SK-N-SH treated with all-trans-retinoic acid at 6 μM for 48 hours (cell line): ENCODE measurements around the gene YAF2.
"Not testable (repeated sequence)": the region's sequence is repeated elsewhere in the genome, so short reads cannot be mapped to it uniquely, and the experiment has no call there.

Experiments
- ATAC-seq: fragments of 200-7000 bp; cut with Tn5 transposase; 3 replicates; pipeline ENCODE4 v1.9.1; 2020; ENCODE audit warnings: mild to moderate bottlenecking, moderate library complexity
- ARNTL ChIP-seq: fragments of 450-650 bp; formaldehyde crosslinking; IDR thresholded peaks from 2 replicates; pipeline ENCODE4 v1.5.0; 2020; ENCODE audit warnings: low read depth, mild to moderate bottlenecking, moderate library complexity, borderline replicate concordance
- BACH2 ChIP-seq: fragments of 250-450 bp; sonication (Bioruptor Pico); IDR thresholded peaks from 2 replicates; pipeline ENCODE4 v1.9.0; 2021; ENCODE audit warnings: mild to moderate bottlenecking, borderline replicate concordance
- CSDC2 ChIP-seq: fragments of 250-450 bp; sonication (Bioruptor Pico); IDR thresholded peaks from 2 replicates; pipeline ENCODE4 v1.5.0; 2020; ENCODE audit warnings: mild to moderate bottlenecking, moderate library complexity
- ESRRG ChIP-seq: fragments of 250-450 bp; sonication (Bioruptor Pico); IDR thresholded peaks from 2 replicates; pipeline ENCODE4 v1.6.1; 2021; ENCODE audit warnings: mild to moderate bottlenecking
- GLIS3 ChIP-seq: fragments of 250-450 bp; sonication (Bioruptor Pico); IDR thresholded peaks from 2 replicates; pipeline ENCODE4 v1.5.0; 2020; ENCODE audit warnings: mild to moderate bottlenecking, moderate library complexity
- ISL1 ChIP-seq: fragments of 250-450 bp; sonication (Bioruptor Pico); IDR thresholded peaks from 2 replicates; pipeline ENCODE4 v2.1.2; 2022; ENCODE audit warnings: mild to moderate bottlenecking, moderate library complexity
- OSR1 ChIP-seq: fragments of 250-450 bp; sonication (Bioruptor Pico); IDR thresholded peaks from 2 replicates; pipeline ENCODE4 v1.8.0; 2022; ENCODE audit warnings: moderate library complexity, mild to moderate bottlenecking, inconsistent platforms
- PATZ1 ChIP-seq: fragments of 250-450 bp; sonication (Bioruptor Pico); IDR thresholded peaks from 2 replicates; pipeline ENCODE4 v1.8.0; 2020; ENCODE audit warnings: mild to moderate bottlenecking, moderate library complexity, borderline replicate concordance
- PPARA ChIP-seq: fragments of 250-450 bp; sonication (Bioruptor Pico); IDR thresholded peaks from 2 replicates; pipeline ENCODE4 v1.5.0; 2020; ENCODE audit warnings: mild to moderate bottlenecking, borderline replicate concordance
- RARB ChIP-seq: fragments of 250-450 bp; sonication (Bioruptor Pico); IDR thresholded peaks from 2 replicates; pipeline ENCODE4 v1.8.0; 2021; ENCODE audit warnings: mild to moderate bottlenecking, moderate library complexity
- TCF4 ChIP-seq: fragments of 250-450 bp; sonication (Bioruptor Pico); IDR thresholded peaks from 2 replicates; pipeline ENCODE4 v1.8.0; 2021; ENCODE audit warnings: mild to moderate bottlenecking, moderate library complexity, borderline replicate concordance
- TOX ChIP-seq: fragments of 250-450 bp; sonication (Bioruptor Pico); IDR thresholded peaks from 2 replicates; pipeline ENCODE4 v1.8.0; 2021; ENCODE audit warnings: mild to moderate bottlenecking, moderate library complexity, borderline replicate concordance
- TSHZ2 ChIP-seq: fragments of 250-450 bp; sonication (Bioruptor Pico); IDR thresholded peaks from 2 replicates; pipeline ENCODE4 v1.5.0; 2020; ENCODE audit warnings: mild to moderate bottlenecking, moderate library complexity
- ZFP3 ChIP-seq: fragments of 250-450 bp; sonication (Bioruptor Pico); IDR thresholded peaks from 2 replicates; pipeline ENCODE4 v1.5.0; 2020; ENCODE audit warnings: mild to moderate bottlenecking, moderate library complexity
- ZFP30 ChIP-seq: fragments of 450-650 bp; formaldehyde crosslinking; IDR thresholded peaks from 2 replicates; pipeline ENCODE4 v1.5.0; 2022; ENCODE audit warnings: mild to moderate bottlenecking, moderate library complexity
- ZNF565 ChIP-seq: fragments of 450-650 bp; formaldehyde crosslinking; conservative IDR thresholded peaks from 2 replicates; pipeline ENCODE4 v1.5.0; 2020; ENCODE audit warnings: low read depth, mild to moderate bottlenecking, moderate library complexity
- ZNF70 ChIP-seq: fragments of 450-650 bp; formaldehyde crosslinking; IDR thresholded peaks from 2 replicates; pipeline ENCODE4 v1.5.0; 2020; ENCODE audit warnings: mild to moderate bottlenecking, moderate library complexity
- ZNF8 ChIP-seq: fragments of 450-650 bp; formaldehyde crosslinking; IDR thresholded peaks from 2 replicates; pipeline ENCODE4 v1.5.0; 2020; ENCODE audit warnings: mild to moderate bottlenecking, moderate library complexity
- TF ChIP-seq, protein P1 (sequence below): fragments of 250-450 bp; sonication (Bioruptor Pico); IDR thresholded peaks from 2 replicates; pipeline ENCODE4 v1.8.0; 2021; ENCODE audit warnings: low read depth, mild to moderate bottlenecking, moderate library complexity, borderline replicate concordance
- TF ChIP-seq, protein P2 (sequence below): fragments of 250-450 bp; sonication (Bioruptor Pico); IDR thresholded peaks from 2 replicates; pipeline ENCODE4 v1.5.1; 2020; ENCODE audit warnings: low read depth, mild to moderate bottlenecking, moderate library complexity

YAF2 gene

GRCh38 chr12:42192686-42193085 lies 45.4 kb downstream of the YAF2 start:
- no peak for ATAC-seq
- no peak for TF ChIP-seq ZNF70
- no peak for TF ChIP-seq ZFP3
- TF ChIP-seq BACH2 (CRISPR knock-in tag), result no peak
- no peak for TF ChIP-seq RARB (CRISPR knock-in tag)
- TF ChIP-seq TOX (CRISPR knock-in tag), result no peak
- no peak for TF ChIP-seq OSR1 (CRISPR knock-in tag)
- TF ChIP-seq ISL1 (CRISPR knock-in tag), result no peak
- no peak for TF ChIP-seq TSHZ2 (CRISPR knock-in tag)
- no peak for TF ChIP-seq PPARA (CRISPR knock-in tag)
- TF ChIP-seq TCF4 (CRISPR knock-in tag), result no peak
- no peak for TF ChIP-seq ARNTL
- TF ChIP-seq, protein P1, sequence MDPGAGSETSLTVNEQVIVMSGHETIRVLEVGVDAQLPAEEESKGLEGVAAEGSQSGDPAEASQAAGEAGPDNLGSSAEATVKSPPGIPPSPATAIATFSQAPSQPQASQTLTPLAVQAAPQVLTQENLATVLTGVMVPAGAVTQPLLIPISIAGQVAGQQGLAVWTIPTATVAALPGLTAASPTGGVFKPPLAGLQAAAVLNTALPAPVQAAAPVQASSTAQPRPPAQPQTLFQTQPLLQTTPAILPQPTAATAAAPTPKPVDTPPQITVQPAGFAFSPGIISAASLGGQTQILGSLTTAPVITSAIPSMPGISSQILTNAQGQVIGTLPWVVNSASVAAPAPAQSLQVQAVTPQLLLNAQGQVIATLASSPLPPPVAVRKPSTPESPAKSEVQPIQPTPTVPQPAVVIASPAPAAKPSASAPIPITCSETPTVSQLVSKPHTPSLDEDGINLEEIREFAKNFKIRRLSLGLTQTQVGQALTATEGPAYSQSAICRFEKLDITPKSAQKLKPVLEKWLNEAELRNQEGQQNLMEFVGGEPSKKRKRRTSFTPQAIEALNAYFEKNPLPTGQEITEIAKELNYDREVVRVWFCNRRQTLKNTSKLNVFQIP (CRISPR knock-in tag), result no peak

- no peak for ATAC-seq
- TF ChIP-seq ESRRG (CRISPR knock-in tag) (no peak), OSR1 (CRISPR knock-in tag) (no peak), GLIS3 (CRISPR knock-in tag) (no peak), PATZ1 (no peak), ZNF8 (CRISPR knock-in tag) (no peak)
These were observed 45.8 kb downstream of the YAF2 start for GRCh38 chr12:42192258-42192657.

GRCh38 chr12:42190376-42190775 lies 47.7 kb downstream of the YAF2 start:
- TF ChIP-seq RARB (CRISPR knock-in tag) (no peak), GLIS3 (CRISPR knock-in tag) (no peak), ISL1 (CRISPR knock-in tag) (no peak), ZFP3 (no peak), OSR1 (CRISPR knock-in tag) (no peak), TSHZ2 (CRISPR knock-in tag) (no peak), PPARA (CRISPR knock-in tag) (no peak), ZFP30 (CRISPR knock-in tag) (no peak), CSDC2 (CRISPR knock-in tag) (no peak), ZNF565 (CRISPR knock-in tag) (no peak)
- TF ChIP-seq, protein P2, sequence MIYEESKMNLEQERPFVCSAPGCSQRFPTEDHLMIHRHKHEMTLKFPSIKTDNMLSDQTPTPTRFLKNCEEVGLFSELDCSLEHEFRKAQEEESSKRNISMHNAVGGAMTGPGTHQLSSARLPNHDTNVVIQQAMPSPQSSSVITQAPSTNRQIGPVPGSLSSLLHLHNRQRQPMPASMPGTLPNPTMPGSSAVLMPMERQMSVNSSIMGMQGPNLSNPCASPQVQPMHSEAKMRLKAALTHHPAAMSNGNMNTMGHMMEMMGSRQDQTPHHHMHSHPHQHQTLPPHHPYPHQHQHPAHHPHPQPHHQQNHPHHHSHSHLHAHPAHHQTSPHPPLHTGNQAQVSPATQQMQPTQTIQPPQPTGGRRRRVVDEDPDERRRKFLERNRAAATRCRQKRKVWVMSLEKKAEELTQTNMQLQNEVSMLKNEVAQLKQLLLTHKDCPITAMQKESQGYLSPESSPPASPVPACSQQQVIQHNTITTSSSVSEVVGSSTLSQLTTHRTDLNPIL (CRISPR knock-in tag), result no peak
- no peak for ATAC-seq

DNA sequence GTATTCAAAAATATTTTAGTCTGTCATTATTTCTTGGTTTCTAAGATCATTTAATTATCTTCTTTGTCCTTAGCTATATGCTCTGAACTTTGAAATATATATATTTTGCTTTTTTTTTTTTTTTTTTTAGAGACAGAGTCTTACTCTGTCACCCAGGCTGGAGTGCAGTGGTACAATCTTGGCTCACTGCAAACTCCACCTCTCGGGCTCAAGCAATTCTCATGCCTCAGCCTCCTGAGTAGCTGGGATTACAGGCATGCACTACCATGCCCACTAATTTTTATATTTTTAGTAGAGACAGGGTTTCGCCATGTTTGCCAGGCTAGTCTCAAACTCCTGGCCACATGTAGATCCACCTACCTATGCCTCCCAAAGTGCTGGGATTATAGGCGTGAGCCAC lies 49.8 kb downstream of the YAF2 start:
- not testable (repeated sequence) for ATAC-seq
